HepG2 (cell line): ENCODE measurements around the gene WNT5B. TPM values are rescaled to one million over a fixed set of nuclear protein-coding genes. Genes with fewer than 3 reads are reported as not detected.

Source experiments
- AGO2 ChIP-seq: fragments of 200-400 bp; formaldehyde crosslinking; optimal IDR thresholded peaks from 2 replicates; pipeline ENCODE3; 2017; ENCODE audit warnings: mild to moderate bottlenecking, low read depth, low read length, moderate library complexity
- ATM ChIP-seq: fragments of 450-650 bp; IDR thresholded peaks from 2 replicates; pipeline ENCODE4 v1.7.1; 2017; ENCODE audit warnings: mild to moderate bottlenecking, borderline replicate concordance
- FOXC1 ChIP-seq: sonication (generic); formaldehyde crosslinking; IDR thresholded peaks from 2 replicates; pipeline ENCODE4 v1.8.0; 2022; ENCODE audit warnings: mild to moderate bottlenecking, missing genetic modification reagents, borderline replicate concordance
- HMG20A ChIP-seq: IDR thresholded peaks from 2 replicates; pipeline ENCODE4 v1.6.1; 2016; ENCODE audit warnings: borderline replicate concordance
- LCORL ChIP-seq, 2 experiments: fragments of 450-650 bp in 1 of 2; sonication (generic) in 1 of 2; formaldehyde crosslinking in 1 of 2; IDR thresholded peaks; 2 replicates each; pipeline versions ENCODE4 v1.5.0 to v1.6.1; 2017 to 2020; ENCODE audit warnings: antibody characterized with exemption in 1 of 2, missing genetic modification reagents in 1 of 2
- NFATC3 ChIP-seq: sonication (generic); formaldehyde crosslinking; IDR thresholded peaks from 2 replicates; pipeline ENCODE4 v1.5.1; 2020; ENCODE audit warnings: mild to moderate bottlenecking, missing genetic modification reagents
- SOX13 ChIP-seq, 3 experiments: fragments of 450-650 bp in 1 of 3; sonication (generic) in 1 of 3; formaldehyde crosslinking in 1 of 3; IDR thresholded peaks in 2 of 3; conservative IDR thresholded peaks in 1 of 3; 2 replicates each; pipeline versions ENCODE4 v1.5.0 to v1.6.1; 2016 to 2020; ENCODE audit warnings: antibody characterized with exemption in 1 of 3, mild to moderate bottlenecking in 1 of 3, missing compliant biosample characterization in 1 of 3, missing genetic modification reagents in 1 of 3, moderate library complexity in 1 of 3
- TOPORS ChIP-seq: sonication (generic); formaldehyde crosslinking; IDR thresholded peaks from 2 replicates; pipeline ENCODE4 v1.8.0; 2023; ENCODE audit warnings: mild to moderate bottlenecking, missing genetic modification reagents
- ZBTB1 ChIP-seq: sonication (generic); formaldehyde crosslinking; IDR thresholded peaks from 2 replicates; pipeline ENCODE4 v1.4.0; 2020; ENCODE audit warnings: missing genetic modification reagents, borderline replicate concordance
- ZC3H4 ChIP-seq: sonication (generic); formaldehyde crosslinking; IDR thresholded peaks from 2 replicates; pipeline ENCODE4 v1.4.0; 2020; ENCODE audit warnings: missing genetic modification reagents, borderline replicate concordance
- ZFAT ChIP-seq: sonication (generic); formaldehyde crosslinking; conservative IDR thresholded peaks from 2 replicates; pipeline ENCODE4 v1.8.1; 2023; ENCODE audit warnings: missing genetic modification reagents, inconsistent platforms
- ZIK1 ChIP-seq: sonication (generic); formaldehyde crosslinking; IDR thresholded peaks from 2 replicates; pipeline ENCODE4 v1.5.0; 2020; ENCODE audit warnings: mild to moderate bottlenecking, low read depth, missing genetic modification reagents, borderline replicate concordance
- ZNF253 ChIP-seq: sonication (generic); formaldehyde crosslinking; IDR thresholded peaks from 2 replicates; pipeline ENCODE4 v1.8.0; 2022; ENCODE audit warnings: mild to moderate bottlenecking, missing genetic modification reagents, borderline replicate concordance
- ZNF256 ChIP-seq: sonication (generic); formaldehyde crosslinking; conservative IDR thresholded peaks from 2 replicates; pipeline ENCODE4 v1.4.0; 2020; ENCODE audit warnings: missing genetic modification reagents
- ZNF329 ChIP-seq: sonication (generic); formaldehyde crosslinking; IDR thresholded peaks from 2 replicates; pipeline ENCODE4 v1.9.0; 2021; ENCODE audit warnings: low read depth, mild to moderate bottlenecking, missing genetic modification reagents
- ZNF337 ChIP-seq: sonication (generic); formaldehyde crosslinking; IDR thresholded peaks from 2 replicates; pipeline ENCODE4 v1.5.1; 2020; ENCODE audit warnings: missing genetic modification reagents, low read depth, mild to moderate bottlenecking, borderline replicate concordance
- polyA plus RNA-seq, 8 experiments: library from polyadenylated mRNA; depleted of rRNA in 3 of 8; stranded (reverse) in 7 of 8; unstranded in 1 of 8; fragments of >200 nt; fragmentation: Illumina TruSeq in 4 of 8; extraction: Trizol in 4 of 8; gene quantifications; 2 replicates each; pipeline versions ENCODE4 v1.2.1 to v1.2.3, GENCODE V29; 2011 to 2016; ENCODE audit warnings: low read depth in 4 of 8, missing spikeins in 1 of 8, mixed read lengths in 1 of 8; ENCODE audit not compliant: insufficient read depth in 1 of 8
- total RNA-seq, 5 experiments: library from RNA; depleted of rRNA; stranded (reverse); fragments of >200 nt; fragmentation: Illumina TruSeq; extraction: Trizol; gene quantifications; 2 replicates each; pipeline ENCODE4 v1.2.3, GENCODE V29; 2016; ENCODE audit warnings: low read depth in 1 of 5
- TF ChIP-seq, protein P1 (sequence below): sonication (generic); formaldehyde crosslinking; IDR thresholded peaks from 2 replicates; pipeline ENCODE4 v1.8.0; 2022; ENCODE audit warnings: missing genetic modification reagents, mild to moderate bottlenecking, moderate library complexity, borderline replicate concordance
- TF ChIP-seq, protein P2 (sequence below): sonication (generic); formaldehyde crosslinking; conservative IDR thresholded peaks from 2 replicates; pipeline ENCODE4 v1.8.0; 2022; ENCODE audit warnings: low read depth, missing genetic modification reagents
- TF ChIP-seq, protein P3 (sequence below): sonication (generic); formaldehyde crosslinking; IDR thresholded peaks from 2 replicates; pipeline ENCODE4; 2020; ENCODE audit warnings: missing genetic modification reagents, mild to moderate bottlenecking, borderline replicate concordance
- TF ChIP-seq, protein P4 (sequence below): sonication (generic); formaldehyde crosslinking; IDR thresholded peaks from 2 replicates; pipeline ENCODE4 v1.5.0; 2020; ENCODE audit warnings: mild to moderate bottlenecking, missing genetic modification reagents

Gene WNT5B
- total and polyA plus RNA-seq, 2 of the 13 experiments (the other 11 are each of a cell fraction or from before 2014, with no cell fraction given): 0.04 TPM; not detected in 1

DNA sequence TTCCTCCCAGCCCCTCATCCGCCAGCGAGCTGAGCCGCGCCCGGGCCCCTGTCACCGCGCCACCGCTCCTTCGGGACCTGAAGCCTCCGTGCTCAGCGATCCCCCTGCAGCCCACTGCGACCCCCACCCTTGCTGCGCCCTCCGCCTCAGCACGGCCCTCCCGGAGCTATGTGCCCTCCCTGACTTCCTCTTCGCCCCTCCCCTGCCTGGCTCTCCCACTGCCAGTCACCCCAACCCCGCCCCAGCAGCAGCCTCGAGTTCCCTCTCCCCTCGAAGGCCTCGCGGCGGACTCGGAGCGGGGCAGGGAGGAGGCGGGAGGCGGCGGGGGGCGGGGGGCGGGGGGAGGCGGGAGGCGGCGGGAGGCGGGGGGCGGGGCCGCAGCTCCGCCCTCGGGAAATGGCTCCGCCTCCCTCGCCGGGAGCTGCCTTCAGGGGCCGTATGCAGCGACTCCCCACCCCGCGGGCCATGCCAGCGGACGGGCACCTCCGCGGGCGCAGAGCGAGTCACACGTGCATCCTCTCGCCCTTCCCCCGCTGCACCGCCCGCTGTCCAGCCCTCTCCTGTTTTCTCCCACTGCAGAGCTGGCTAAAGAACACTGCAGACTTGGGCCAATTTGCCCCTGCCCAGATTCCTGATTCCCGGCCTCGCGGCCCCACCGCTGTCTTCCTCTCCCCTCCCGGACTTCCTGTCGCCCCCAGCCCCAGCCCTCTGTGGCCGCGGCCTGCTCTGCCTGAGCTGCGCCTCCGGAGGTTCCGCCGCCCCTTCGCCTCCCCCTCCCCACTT, 32.7 kb downstream of the WNT5B start (continued):
- no peak; the same call in 1 of the 2 replicates for TF ChIP-seq SOX13 (IDR thresholded peaks at IDR 0.05)
- peak in 1 of 2 experiments; percentile 62; a peak in 2 of 4 replicates for TF ChIP-seq SOX13 (CRISPR knock-in tag; conservative IDR thresholded peaks at IDR 0.05 in 1 of 2, IDR thresholded peaks at IDR 0.05 in 1 of 2)
- 0 out of 2 replicates have a peak, but pooled peaks have one; percentile 62 for TF ChIP-seq ZIK1 (CRISPR knock-in tag)
- TF ChIP-seq, protein P1, sequence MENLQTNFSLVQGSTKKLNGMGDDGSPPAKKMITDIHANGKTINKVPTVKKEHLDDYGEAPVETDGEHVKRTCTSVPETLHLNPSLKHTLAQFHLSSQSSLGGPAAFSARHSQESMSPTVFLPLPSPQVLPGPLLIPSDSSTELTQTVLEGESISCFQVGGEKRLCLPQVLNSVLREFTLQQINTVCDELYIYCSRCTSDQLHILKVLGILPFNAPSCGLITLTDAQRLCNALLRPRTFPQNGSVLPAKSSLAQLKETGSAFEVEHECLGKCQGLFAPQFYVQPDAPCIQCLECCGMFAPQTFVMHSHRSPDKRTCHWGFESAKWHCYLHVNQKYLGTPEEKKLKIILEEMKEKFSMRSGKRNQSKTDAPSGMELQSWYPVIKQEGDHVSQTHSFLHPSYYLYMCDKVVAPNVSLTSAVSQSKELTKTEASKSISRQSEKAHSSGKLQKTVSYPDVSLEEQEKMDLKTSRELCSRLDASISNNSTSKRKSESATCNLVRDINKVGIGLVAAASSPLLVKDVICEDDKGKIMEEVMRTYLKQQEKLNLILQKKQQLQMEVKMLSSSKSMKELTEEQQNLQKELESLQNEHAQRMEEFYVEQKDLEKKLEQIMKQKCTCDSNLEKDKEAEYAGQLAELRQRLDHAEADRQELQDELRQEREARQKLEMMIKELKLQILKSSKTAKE (CRISPR knock-in tag): 0 out of 2 replicates have a peak, but pooled peaks have one; percentile 34
- TF ChIP-seq NFATC3 (CRISPR knock-in tag): no peak
- TF ChIP-seq, protein P2, sequence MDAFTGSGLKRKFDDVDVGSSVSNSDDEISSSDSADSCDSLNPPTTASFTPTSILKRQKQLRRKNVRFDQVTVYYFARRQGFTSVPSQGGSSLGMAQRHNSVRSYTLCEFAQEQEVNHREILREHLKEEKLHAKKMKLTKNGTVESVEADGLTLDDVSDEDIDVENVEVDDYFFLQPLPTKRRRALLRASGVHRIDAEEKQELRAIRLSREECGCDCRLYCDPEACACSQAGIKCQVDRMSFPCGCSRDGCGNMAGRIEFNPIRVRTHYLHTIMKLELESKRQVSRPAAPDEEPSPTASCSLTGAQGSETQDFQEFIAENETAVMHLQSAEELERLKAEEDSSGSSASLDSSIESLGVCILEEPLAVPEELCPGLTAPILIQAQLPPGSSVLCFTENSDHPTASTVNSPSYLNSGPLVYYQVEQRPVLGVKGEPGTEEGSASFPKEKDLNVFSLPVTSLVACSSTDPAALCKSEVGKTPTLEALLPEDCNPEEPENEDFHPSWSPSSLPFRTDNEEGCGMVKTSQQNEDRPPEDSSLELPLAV (CRISPR knock-in tag): no peak
- no peak for TF ChIP-seq ATM
- TF ChIP-seq FOXC1: no peak
- TF ChIP-seq ZBTB1 (CRISPR knock-in tag): no peak
- TF ChIP-seq ZNF337 (CRISPR knock-in tag): no peak
- TF ChIP-seq, protein P3, sequence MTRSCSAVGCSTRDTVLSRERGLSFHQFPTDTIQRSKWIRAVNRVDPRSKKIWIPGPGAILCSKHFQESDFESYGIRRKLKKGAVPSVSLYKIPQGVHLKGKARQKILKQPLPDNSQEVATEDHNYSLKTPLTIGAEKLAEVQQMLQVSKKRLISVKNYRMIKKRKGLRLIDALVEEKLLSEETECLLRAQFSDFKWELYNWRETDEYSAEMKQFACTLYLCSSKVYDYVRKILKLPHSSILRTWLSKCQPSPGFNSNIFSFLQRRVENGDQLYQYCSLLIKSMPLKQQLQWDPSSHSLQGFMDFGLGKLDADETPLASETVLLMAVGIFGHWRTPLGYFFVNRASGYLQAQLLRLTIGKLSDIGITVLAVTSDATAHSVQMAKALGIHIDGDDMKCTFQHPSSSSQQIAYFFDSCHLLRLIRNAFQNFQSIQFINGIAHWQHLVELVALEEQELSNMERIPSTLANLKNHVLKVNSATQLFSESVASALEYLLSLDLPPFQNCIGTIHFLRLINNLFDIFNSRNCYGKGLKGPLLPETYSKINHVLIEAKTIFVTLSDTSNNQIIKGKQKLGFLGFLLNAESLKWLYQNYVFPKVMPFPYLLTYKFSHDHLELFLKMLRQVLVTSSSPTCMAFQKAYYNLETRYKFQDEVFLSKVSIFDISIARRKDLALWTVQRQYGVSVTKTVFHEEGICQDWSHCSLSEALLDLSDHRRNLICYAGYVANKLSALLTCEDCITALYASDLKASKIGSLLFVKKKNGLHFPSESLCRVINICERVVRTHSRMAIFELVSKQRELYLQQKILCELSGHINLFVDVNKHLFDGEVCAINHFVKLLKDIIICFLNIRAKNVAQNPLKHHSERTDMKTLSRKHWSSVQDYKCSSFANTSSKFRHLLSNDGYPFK (CRISPR knock-in tag): no peak
- TF ChIP-seq AGO2: no peak
- TF ChIP-seq, protein P4, sequence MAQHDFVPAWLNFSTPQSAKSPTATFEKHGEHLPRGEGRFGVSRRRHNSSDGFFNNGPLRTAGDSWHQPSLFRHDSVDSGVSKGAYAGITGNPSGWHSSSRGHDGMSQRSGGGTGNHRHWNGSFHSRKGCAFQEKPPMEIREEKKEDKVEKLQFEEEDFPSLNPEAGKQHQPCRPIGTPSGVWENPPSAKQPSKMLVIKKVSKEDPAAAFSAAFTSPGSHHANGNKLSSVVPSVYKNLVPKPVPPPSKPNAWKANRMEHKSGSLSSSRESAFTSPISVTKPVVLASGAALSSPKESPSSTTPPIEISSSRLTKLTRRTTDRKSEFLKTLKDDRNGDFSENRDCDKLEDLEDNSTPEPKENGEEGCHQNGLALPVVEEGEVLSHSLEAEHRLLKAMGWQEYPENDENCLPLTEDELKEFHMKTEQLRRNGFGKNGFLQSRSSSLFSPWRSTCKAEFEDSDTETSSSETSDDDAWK: no peak
- TF ChIP-seq LCORL (IDR thresholded peaks at IDR 0.05): no peak
- TF ChIP-seq LCORL (CRISPR knock-in tag; IDR thresholded peaks at IDR 0.05): peak; percentile 68; the same call in 1 of the 2 replicates
- TF ChIP-seq ZNF253 (CRISPR knock-in tag): no peak
- TF ChIP-seq TOPORS (CRISPR knock-in tag): no peak
- no peak for TF ChIP-seq ZC3H4 (CRISPR knock-in tag)
- TF ChIP-seq HMG20A (CRISPR knock-in tag): peak; percentile 37; the same call in 1 of the 2 replicates
- no peak for TF ChIP-seq ZNF329 (CRISPR knock-in tag)
- no peak for TF ChIP-seq ZFAT (CRISPR knock-in tag)
- TF ChIP-seq ZNF256 (CRISPR knock-in tag): no peak
